MCF 10A (cell line): ENCODE data around the gene CFHR1. TPM values are rescaled to one million over a fixed set of nuclear protein-coding genes. Genes with fewer than 3 reads are reported as not detected.

Experiments used
- BruUV-seq: library from RNA; stranded (reverse); fragments of 400-500 nt; replicated peaks from 2 replicates; lab custom pipeline; 2021; lab: Mats Ljungman, UMichigan
- CTCF ChIA-PET: fragments of 300-600 bp; sonication (Branson Sonifier 250); formaldehyde crosslinking; extraction: SDS; loops from one replicate; lab custom pipeline; 2021; ENCODE audit warnings: antibody characterized with exemption, inconsistent platforms; lab: Yijun Ruan, JAX
- POLR2A ChIA-PET: fragments of 300-600, 350-650 bp; sonication (Branson Sonifier 250); formaldehyde crosslinking; extraction: SDS; loops from one replicate; lab custom pipeline; 2020; ENCODE audit warnings: antibody characterized with exemption, inconsistent platforms; lab: Yijun Ruan, JAX
- DNase-seq: peaks from one replicate; pipeline ENCODE4 v3.0.0-alpha.2; 2018; ENCODE audit not compliant: unreplicated experiment
- H3K27ac Mint-ChIP-seq: one replicate; pipeline ENCODE4 v1.8.0; 2022; ENCODE audit warnings: mild to moderate bottlenecking, low read depth, mixed read lengths; ENCODE audit not compliant: unreplicated experiment
- H3K27me3 Mint-ChIP-seq: one replicate; pipeline ENCODE4 v1.8.0; 2022; ENCODE audit warnings: mixed read lengths; ENCODE audit not compliant: insufficient read depth, unreplicated experiment
- H3K36me3 Mint-ChIP-seq: one replicate; pipeline ENCODE4 v1.8.0; 2022; ENCODE audit warnings: mild to moderate bottlenecking, moderate library complexity, mixed read lengths; ENCODE audit not compliant: insufficient read depth, unreplicated experiment
- H3K4me1 Mint-ChIP-seq: one replicate; pipeline ENCODE4 v1.8.0; 2022; ENCODE audit warnings: mixed read lengths; ENCODE audit not compliant: insufficient read depth, unreplicated experiment
- H3K4me3 Mint-ChIP-seq: one replicate; pipeline ENCODE4 v1.8.0; 2022; ENCODE audit warnings: mild to moderate bottlenecking, moderate library complexity, mixed read lengths; ENCODE audit not compliant: unreplicated experiment
- H3K9me3 Mint-ChIP-seq: one replicate; pipeline ENCODE4 v1.8.0; 2022; ENCODE audit warnings: mixed read lengths; ENCODE audit not compliant: unreplicated experiment
- CTCF ChIP-seq: fragments of 200-600 bp; IDR thresholded peaks from one replicate; pipeline ENCODE4 v1.8.0; 2022; ENCODE audit warnings: antibody characterized with exemption, mild to moderate bottlenecking; ENCODE audit not compliant: unreplicated experiment
- intact Hi-C: fragments of 100-400 bp; cut with micrococcal nuclease; formaldehyde crosslinking; loops from 2 replicates; pipeline ENCODE4 v1.14.1; 2022
- total RNA-seq: library from RNA; stranded (reverse); gene quantifications from 2 replicates; pipeline ENCODE4 v1.2.3, GENCODE V29; 2022

The CFHR1 gene
- total RNA-seq, 1 experiment from 2014 or later, result not detected

DNA sequence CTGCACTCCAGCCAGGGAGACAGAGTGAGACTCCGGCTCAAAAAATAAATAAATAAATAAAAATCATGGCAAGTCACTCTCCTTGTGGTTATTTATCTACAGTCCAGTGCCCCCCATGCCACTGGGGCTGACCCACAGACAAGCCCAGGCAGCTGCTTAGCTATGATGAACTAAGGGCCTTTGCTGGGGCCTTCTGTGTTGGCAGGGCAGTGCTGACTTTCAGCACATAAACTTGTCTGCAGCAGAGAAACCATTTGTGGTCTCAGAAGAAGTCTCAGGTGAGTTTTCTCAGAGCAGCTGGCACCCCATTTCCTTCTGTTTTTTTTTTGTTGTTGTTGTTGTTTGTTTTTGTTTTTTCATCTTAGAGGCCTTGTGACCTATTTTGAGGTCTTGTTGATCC, 47.4 kb downstream of the CFHR1 start:
- ChIA-PET CTCF (no interaction called here), POLR2A (no interaction called here)
- no peaks in the 10 kb centered on the region for H3K9me3 Mint-ChIP-seq
- intact Hi-C loops, result no loop called here
- no peak for DNase-seq
- H3K27me3 Mint-ChIP-seq, result no peaks in the 10 kb centered on the region
- H3K4me3 Mint-ChIP-seq, result no peak overlapping the region
- no peaks in the 10 kb centered on the region for H3K36me3 Mint-ChIP-seq
- H3K4me1 Mint-ChIP-seq, result no peaks in the 10 kb centered on the region
- TF ChIP-seq CTCF, result no peak
- no peak overlapping the region for H3K27ac Mint-ChIP-seq
- BruUV-seq, result no TSS peak

DNA sequence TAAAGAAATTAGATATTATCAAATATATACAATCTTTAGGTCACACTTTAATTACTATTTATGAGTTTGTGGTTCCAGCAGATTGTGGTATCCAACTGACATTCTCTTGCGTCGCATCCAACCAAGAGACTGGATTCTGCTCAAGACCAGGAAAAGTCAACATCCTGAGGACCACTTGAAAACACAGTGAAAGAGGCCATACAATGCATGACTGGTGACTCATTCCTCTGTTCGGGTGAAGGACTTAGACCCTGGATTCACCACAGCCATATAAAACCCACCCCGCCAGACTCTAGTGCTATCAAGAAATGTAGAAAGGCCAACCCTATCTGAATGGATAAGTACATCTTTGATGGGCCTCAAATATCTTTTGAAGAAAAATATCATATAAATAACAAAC, 53.9 kb downstream of the CFHR1 start:
- ChIA-PET POLR2A (no interaction called here), CTCF (no interaction called here)
- no peak for TF ChIP-seq CTCF
- H3K36me3 Mint-ChIP-seq, result no peaks in the 10 kb centered on the region
- no peaks in the 10 kb centered on the region for H3K4me1 Mint-ChIP-seq
- no peaks in the 10 kb centered on the region for H3K27me3 Mint-ChIP-seq
- DNase-seq, result no peak
- no peaks in the 10 kb centered on the region for H3K9me3 Mint-ChIP-seq
- H3K27ac Mint-ChIP-seq, result no peak overlapping the region
- BruUV-seq, result no TSS peak
- H3K4me3 Mint-ChIP-seq, result no peak overlapping the region
- intact Hi-C loops, result no loop called here

DNA sequence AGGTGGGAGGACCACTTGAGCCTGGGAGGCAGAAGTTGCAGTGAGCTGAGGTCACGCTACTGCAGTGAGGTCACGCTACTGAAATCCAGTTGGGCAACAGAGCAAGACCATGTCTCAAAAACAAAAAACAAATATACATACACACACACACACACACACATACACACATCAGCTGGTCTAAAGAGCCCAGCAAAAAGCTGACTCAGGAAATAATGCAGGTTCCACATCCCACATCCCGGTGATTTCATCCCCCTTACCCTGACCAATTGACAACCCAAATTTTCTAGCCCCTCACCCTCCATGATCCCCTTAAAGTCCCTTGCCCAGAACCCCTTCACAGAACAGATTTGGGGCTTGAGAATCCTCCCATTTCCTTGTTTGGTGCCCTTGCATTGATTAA, 56.4 kb downstream of the CFHR1 start:
- Mint-ChIP-seq H3K27ac (no peak overlapping the region), H3K27me3 (no peaks in the 10 kb centered on the region), H3K4me1 (no peaks in the 10 kb centered on the region), H3K36me3 (no peaks in the 10 kb centered on the region), H3K9me3 (no peaks in the 10 kb centered on the region), H3K4me3 (no peak overlapping the region)
- intact Hi-C loops, result no loop called here
- no peak for TF ChIP-seq CTCF
- DNase-seq, result no peak
- CTCF ChIA-PET, result interaction anchor here (0.6 to 1.7 kb wide), 5 partner anchors 13 to 451 kb away, joined by 3 to 4 read pairs (median 4); no protein-coding TSS in a partner anchor
- BruUV-seq, result no TSS peak
- POLR2A ChIA-PET, result interaction anchor here (0.6 kb wide), 1 partner anchor 16 kb away, joined by 3 read pairs; no protein-coding TSS in a partner anchor

- no TSS peak for BruUV-seq
- no peak for DNase-seq
- intact Hi-C loops, result no loop called here
- ChIA-PET CTCF (no interaction called here), POLR2A (no interaction called here)
- H3K36me3 Mint-ChIP-seq, result no peaks in the 10 kb centered on the region
- no peaks in the 10 kb centered on the region for H3K27me3 Mint-ChIP-seq
- H3K27ac Mint-ChIP-seq, result no peak overlapping the region
- TF ChIP-seq CTCF, result no peak
- no peak overlapping the region for H3K4me3 Mint-ChIP-seq
- peaks cover 3% of the 10 kb centered on the region for H3K9me3 Mint-ChIP-seq
- H3K4me1 Mint-ChIP-seq, result no peaks in the 10 kb centered on the region
Measured at GRCh38 chr1:196877964-196878363, 58.4 kb downstream of the CFHR1 start.

Other genes with a start within 250 kb of the CFHR1 start
- gene KCNT2, start 211.3 kb upstream of the CFHR1 start, total RNA-seq, result 1.2 and 1.5 TPM in 2 replicates
- gene CFH, start 167.7 kb upstream of the CFHR1 start, total RNA-seq, result 21.3 and 31.6 TPM in 2 replicates
- gene CFHR3, start 44.9 kb upstream of the CFHR1 start, total RNA-seq, result not detected in 2 replicates
- not detected in 2 replicates for gene CFHR4, start 68.3 kb downstream of the CFHR1 start, total RNA-seq
- gene CFHR2, start 124.0 kb downstream of the CFHR1 start, total RNA-seq, result not detected in 2 replicates
- gene CFHR5, start 157.8 kb downstream of the CFHR1 start, total RNA-seq, result not detected in 2 replicates
- gene F13B, start 247.5 kb downstream of the CFHR1 start, total RNA-seq, result not detected in 2 replicates